ENCODE data around the gene SYNPO2. TPM values are rescaled to one million over a fixed set of nuclear protein-coding genes. Genes with fewer than 3 reads are reported as not detected.

Gene SYNPO2
- total RNA-seq, 2 donors from 2014 or later = 960 to 1,079 TPM

DNA sequence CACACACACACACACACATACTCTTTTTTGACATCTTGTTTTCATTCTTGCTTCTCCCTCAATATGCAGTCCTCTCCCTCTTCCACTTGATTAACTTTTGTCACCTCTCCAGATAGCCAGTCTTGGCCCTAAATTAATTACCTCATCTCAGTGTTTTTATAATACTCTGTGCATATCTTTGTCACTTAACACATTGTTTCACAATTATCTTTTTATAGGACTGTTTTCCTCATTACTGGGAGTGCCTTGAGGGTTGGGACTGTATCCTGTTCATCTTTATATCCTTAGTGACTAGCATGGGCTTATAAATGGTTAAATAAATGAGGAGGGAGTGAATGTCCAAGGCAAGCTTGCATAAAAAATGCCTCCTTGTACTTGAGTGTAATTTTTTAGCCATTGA lies 33.1 kb downstream of the SYNPO2 start:
- DNase-seq (ENCODE audit: low spot score) = no peak
- intact Hi-C loops (cut with DNase I) = no loop called here

DNA sequence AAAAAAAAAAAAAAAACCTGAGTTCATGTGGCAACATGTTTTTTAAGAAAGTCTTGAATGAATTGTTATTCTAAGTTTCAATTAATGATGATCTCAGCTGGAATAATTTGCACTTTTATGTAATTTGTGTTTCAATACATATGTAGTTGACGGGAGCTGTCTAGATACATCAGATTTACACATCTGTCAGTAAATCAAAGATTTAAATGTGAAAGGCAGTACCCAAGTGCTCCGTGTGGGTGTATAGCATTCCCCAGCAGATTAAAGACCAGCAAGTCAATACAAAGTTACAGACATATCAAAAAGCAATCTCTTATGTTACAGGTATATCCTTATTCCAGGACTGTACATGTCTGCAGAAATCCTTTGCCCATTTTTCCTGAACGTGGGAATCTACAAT lies 35.2 kb downstream of the SYNPO2 start:
- intact Hi-C loops (cut with DNase I) = no loop called here
- DNase-seq (ENCODE audit: low spot score) = no peak

DNA sequence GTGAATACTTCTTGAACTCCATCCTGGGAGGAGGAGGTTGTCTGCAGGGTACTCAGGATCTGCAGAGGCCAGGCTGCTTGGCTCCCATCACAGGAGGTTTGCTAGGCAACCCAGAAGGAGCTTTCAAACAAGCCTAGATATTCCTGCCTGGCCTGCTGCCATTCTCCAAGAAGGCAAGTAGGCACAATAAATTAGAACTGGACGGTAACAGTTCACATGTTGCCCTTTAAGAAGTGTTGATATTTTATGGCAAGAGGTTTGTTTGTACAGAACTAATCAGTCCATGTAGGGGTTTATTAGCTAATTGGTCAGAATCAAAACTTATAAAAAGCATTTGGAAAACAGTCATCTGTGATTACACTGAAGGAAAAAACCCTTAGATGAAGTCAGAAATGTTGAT lies 39.3 kb downstream of the SYNPO2 start:
- peak; percentile 67 for DNase-seq (ENCODE audit: low spot score)
- intact Hi-C loops (cut with DNase I) = no loop called here

DNA sequence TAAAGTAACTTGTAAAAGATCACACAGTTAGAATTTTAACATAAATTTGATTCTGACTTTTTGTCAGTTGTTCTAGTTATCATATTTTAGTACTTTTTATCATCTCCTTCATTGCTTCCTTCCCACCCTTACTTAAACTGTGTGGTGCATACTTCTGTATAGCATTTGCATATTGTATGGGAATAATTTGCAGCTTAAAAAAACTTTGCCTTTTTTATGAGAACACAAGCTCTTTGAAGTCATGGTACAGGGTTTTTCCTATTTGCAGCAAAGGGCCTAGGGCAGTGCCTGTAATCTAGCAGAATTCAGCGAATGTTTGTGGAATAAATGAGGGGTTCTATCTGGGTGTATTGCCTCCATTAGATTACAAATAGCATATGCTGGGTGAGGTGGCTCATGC lies 41.6 kb downstream of the SYNPO2 start:
- intact Hi-C loops (cut with DNase I) = no loop called here
- no peak for DNase-seq (ENCODE audit: low spot score)

GRCh38 chr4:118931786-118932185 lies 43.1 kb downstream of the SYNPO2 start:
- intact Hi-C loops (cut with DNase I) = no loop called here
- no peak for DNase-seq (ENCODE audit: low spot score)

GRCh38 chr4:118935819-118936218 lies 47.2 kb downstream of the SYNPO2 start:
- no peak for DNase-seq (ENCODE audit: low spot score)
- intact Hi-C loops (cut with DNase I) = no loop called here

DNA sequence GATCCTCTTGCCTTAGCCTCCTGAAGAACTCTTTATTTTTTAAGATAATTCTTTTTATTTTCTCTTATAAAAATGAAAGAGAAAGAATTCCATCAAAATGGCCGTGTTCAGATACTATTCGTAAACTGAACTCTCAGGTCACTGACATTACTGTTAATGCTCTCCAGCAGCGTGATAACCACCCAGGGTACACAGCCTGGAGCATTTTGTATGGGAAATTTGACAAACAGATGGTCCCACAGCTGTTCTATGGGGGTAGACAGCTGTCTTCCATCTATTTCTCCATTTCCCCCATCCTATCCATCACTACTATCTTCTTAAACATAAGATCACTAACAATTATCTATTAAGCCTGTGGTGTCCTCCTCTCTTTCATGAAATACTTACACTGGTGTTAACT lies 47.8 kb downstream of the SYNPO2 start:
- DNase-seq (ENCODE audit: low spot score) = no peak
- intact Hi-C loops (cut with DNase I) = no loop called here

DNA sequence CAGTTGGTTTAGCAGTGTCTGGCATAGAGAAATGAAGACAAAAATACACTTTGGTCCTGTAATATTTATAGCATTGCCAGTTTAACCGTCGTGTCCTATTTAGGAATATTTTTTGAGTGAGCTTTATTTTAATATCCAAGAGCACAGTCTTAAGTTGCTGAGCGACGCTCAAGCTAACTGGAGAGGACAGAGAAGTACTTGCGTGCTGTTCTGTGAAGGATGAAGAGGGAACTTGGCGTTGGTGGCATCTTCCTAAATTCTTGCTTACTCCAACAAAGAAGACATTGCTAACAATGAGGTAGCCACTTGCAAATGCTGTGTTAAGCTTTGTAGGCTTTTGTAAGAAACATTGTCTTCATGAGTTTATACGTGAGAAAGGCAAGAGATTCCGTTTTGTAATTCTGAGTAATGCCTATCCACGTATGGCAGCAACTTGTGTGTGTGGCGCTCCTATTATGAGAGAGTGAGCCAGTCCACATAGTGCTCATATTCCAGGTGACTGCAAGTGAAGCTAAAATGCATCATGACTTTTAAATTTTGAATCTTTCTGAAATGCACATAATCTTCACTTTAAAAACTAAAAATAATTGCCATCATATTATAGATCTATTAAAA lies 50.6 kb downstream of the SYNPO2 start:
- intact Hi-C loops (cut with DNase I) = no loop called here
- no peak for DNase-seq (ENCODE audit: low spot score)

DNA sequence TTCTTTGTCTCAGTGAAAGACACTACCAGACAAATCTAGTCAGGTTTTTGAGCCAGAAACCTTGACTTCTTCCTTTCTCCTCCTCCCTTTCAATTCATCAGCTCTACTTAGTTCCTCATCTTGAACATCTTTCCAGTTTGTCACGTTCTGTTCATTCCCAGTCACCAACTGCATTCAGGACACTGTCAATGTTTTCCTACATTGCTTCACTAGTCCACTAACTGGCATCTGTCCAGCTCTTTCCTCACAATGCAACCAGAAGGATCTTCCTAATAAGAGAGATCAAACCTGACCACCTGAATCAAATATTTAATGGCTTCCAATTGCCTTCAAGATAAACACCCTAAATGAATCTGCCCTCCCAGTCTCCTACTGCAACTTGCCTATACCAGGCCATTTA lies 52.5 kb downstream of the SYNPO2 start:
- intact Hi-C loops (cut with DNase I) = no loop called here
- DNase-seq (ENCODE audit: low spot score) = no peak

GRCh38 chr4:118941799-118942198 lies 53.1 kb downstream of the SYNPO2 start:
- intact Hi-C loops (cut with DNase I) = no loop called here
- DNase-seq (ENCODE audit: low spot score) = no peak

GRCh38 chr4:118942465-118942864 lies 53.8 kb downstream of the SYNPO2 start:
- intact Hi-C loops (cut with DNase I) = no loop called here
- DNase-seq (ENCODE audit: low spot score) = no peak

DNA sequence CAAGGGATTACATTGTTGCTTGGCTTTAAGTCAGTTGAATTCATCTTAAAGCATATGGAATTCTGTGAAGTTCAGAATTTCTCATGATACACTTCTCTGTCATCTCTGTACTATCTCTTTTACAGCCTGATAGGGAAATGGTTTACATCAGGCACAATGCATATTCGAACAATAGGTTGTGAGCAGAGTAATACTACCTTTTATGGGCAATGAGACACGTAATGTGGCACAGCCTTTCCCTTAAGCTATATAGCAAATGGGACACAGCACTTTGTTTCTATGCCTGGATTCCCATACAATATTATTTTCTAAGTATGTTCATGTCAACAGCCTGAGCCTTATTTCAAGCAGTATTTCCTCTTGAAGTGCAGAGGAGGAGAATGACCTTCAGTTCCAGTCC lies 58.4 kb downstream of the SYNPO2 start:
- intact Hi-C loops (cut with DNase I) = no loop called here
- no peak for DNase-seq (ENCODE audit: low spot score)

GRCh38 chr4:118948545-118949144 lies 60.0 kb downstream of the SYNPO2 start:
- intact Hi-C loops (cut with DNase I) = no loop called here
- DNase-seq (ENCODE audit: low spot score) = no peak

GRCh38 chr4:118950224-118950623 lies 61.6 kb downstream of the SYNPO2 start:
- no peak for DNase-seq (ENCODE audit: low spot score)
- intact Hi-C loops (cut with DNase I) = loop anchor here in 1 of 2 donors (5.0 kb wide), 1 partner anchor 48 kb away; no protein-coding TSS in a partner anchor

- intact Hi-C loops (cut with DNase I) = loop anchor here in 1 of 2 donors (5.0 kb wide), 1 partner anchor 49 kb away; no protein-coding TSS in a partner anchor
- no peak for DNase-seq (ENCODE audit: low spot score)
These were observed 62.4 kb downstream of the SYNPO2 start for GRCh38 chr4:118950929-118951570.

- intact Hi-C loops (cut with DNase I) = loop anchor here in 1 of 2 donors (5.0 kb wide), 1 partner anchor 51 kb away; no protein-coding TSS in a partner anchor
- no peak for DNase-seq (ENCODE audit: low spot score)
These were observed 64.6 kb downstream of the SYNPO2 start for GRCh38 chr4:118953276-118953675.

GRCh38 chr4:118954246-118954645 lies 65.6 kb downstream of the SYNPO2 start:
- DNase-seq (ENCODE audit: low spot score) = no peak
- intact Hi-C loops (cut with DNase I) = loop anchor here in 1 of 2 donors (5.0 kb wide), 1 partner anchor 52 kb away; no protein-coding TSS in a partner anchor

DNA sequence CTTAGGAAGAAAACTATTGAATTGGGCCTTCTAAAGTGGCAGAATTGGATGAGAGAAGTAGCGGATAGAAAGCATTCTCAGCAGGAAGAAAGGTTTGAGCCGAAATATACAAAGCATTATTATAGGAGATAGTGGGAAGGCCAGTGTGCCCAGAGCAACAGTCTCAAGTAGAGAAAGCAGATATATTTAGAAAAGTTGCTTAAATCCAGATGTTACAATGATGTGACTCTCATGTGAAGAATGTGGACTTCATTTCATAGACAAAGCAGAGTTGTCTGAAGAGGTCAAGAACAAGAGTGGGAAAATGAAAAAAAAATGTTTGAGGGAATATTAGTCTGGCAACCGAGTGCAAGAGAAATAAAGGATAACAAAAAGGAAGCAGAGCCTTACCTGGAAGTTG lies 66.9 kb downstream of the SYNPO2 start:
- no peak for DNase-seq (ENCODE audit: low spot score)
- intact Hi-C loops (cut with DNase I) = no loop called here

- intact Hi-C loops (cut with DNase I) = no loop called here
- DNase-seq (ENCODE audit: low spot score) = no peak
These were observed 69.2 kb downstream of the SYNPO2 start for GRCh38 chr4:118957722-118958445.

DNA sequence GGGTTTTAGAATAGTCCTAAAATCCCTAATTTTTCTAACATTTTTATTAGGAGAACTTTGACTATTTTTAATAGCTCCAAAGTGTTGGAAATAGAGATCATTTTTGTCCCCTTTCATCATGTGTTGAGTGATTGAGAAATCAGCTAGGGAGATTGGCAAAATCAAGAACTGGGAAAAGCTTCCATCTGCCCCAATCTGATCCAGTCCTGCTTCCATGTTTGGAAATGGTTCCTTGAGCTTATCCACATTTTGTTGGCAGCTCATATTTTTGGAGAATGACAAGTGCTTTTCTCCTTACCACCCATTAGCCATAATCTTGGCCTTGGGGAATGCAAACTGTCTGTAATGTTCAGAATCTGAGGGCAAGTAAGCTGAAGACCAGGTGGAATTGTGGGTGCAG lies 73.9 kb downstream of the SYNPO2 start:
- no peak for DNase-seq (ENCODE audit: low spot score)
- intact Hi-C loops (cut with DNase I) = loop anchor here (10.0 kb wide), 2 partner anchors 188 to 218 kb away; no protein-coding TSS in a partner anchor

Measured in posterior vena cava (tissue), 2 donors.